CD4-positive, CD25-positive, alpha-beta regulatory T cell (primary cell): ENCODE measurements around the gene PXYLP1. TPM values are rescaled to one million over a fixed set of nuclear protein-coding genes. Genes with fewer than 3 reads are reported as not detected.

Experiments used
- ATAC-seq, 2 donors: fragments of 150-1000 bp; cut with Tn5 transposase; one replicate each; pipeline ENCODE4 v1.10.0; 2021; ENCODE audit warnings: low read depth in 2 of 2, moderate number of reproducible peaks in 2 of 2, moderate library complexity in 1 of 2
- DNase-seq, 3 donors: peaks; one replicate each; pipeline versions ENCODE4 v3.0.0 to v3.0.0-alpha.2; 2012 to 2022; ENCODE audit warnings: mixed read lengths in 1 of 3
- H3K27ac ChIP-seq: one replicate; pipeline ENCODE4 v1.7.0; 2013; ENCODE audit warnings: mild to moderate bottlenecking, low read length; ENCODE audit not compliant: insufficient read depth, poor library complexity, severe bottlenecking
- H3K27me3 ChIP-seq: one replicate; pipeline ENCODE4 v1.7.0; 2013; ENCODE audit warnings: low read length; ENCODE audit not compliant: control insufficient read depth, insufficient read depth
- H3K36me3 ChIP-seq: one replicate; pipeline ENCODE4 v1.7.0; 2013; ENCODE audit warnings: mild to moderate bottlenecking, low read length, moderate library complexity; ENCODE audit not compliant: control insufficient read depth, insufficient read depth
- H3K4me1 ChIP-seq: 2 replicates; pipeline ENCODE4 v1.7.0; 2013; ENCODE audit warnings: mild to moderate bottlenecking, low read length; ENCODE audit not compliant: insufficient read depth, control insufficient read depth, poor library complexity, severe bottlenecking
- H3K4me3 ChIP-seq: one replicate; pipeline ENCODE4 v1.7.0; 2013; ENCODE audit warnings: low read depth, mild to moderate bottlenecking, low read length, moderate library complexity
- H3K9me3 ChIP-seq, 2 experiments: 1 replicate in 1 of 2; 2 replicates in 1 of 2; pipeline ENCODE4 v1.7.0; 2013; ENCODE audit warnings: low read length in 2 of 2, mild to moderate bottlenecking in 1 of 2, moderate library complexity in 1 of 2; ENCODE audit not compliant: control insufficient read depth in 2 of 2
- H3K27ac Mint-ChIP-seq, 3 donors: one replicate each; pipeline ENCODE4 v1.8.0; 2020 to 2022; ENCODE audit warnings: mild to moderate bottlenecking in 3 of 3, mixed read lengths in 3 of 3, moderate library complexity in 2 of 3
- H3K27me3 Mint-ChIP-seq: one replicate; pipeline ENCODE4 v1.8.0; 2022; ENCODE audit warnings: mild to moderate bottlenecking, mixed read lengths
- H3K36me3 Mint-ChIP-seq: one replicate; pipeline ENCODE4 v1.8.0; 2020; ENCODE audit warnings: mixed read lengths
- H3K4me1 Mint-ChIP-seq, 4 donors: one replicate each; pipeline ENCODE4 v1.8.0; 2020 to 2022; ENCODE audit warnings: mixed read lengths in 4 of 4, mild to moderate bottlenecking in 1 of 4
- H3K4me3 Mint-ChIP-seq, 4 donors: one replicate each; pipeline ENCODE4 v1.8.0; 2020 to 2022; ENCODE audit warnings: mild to moderate bottlenecking in 4 of 4, mixed read lengths in 4 of 4, moderate library complexity in 3 of 4
- H3K9me3 Mint-ChIP-seq, 7 donors: one replicate each; pipeline ENCODE4 v1.8.0; 2020 to 2022; ENCODE audit warnings: mixed read lengths in 7 of 7, mild to moderate bottlenecking in 3 of 7, moderate library complexity in 2 of 7
- polyA plus RNA-seq, 4 donors: library from polyadenylated mRNA; unstranded; fragments of 300-500 nt; fragmentation: Illumina TruSeq; gene quantifications; one replicate each; pipeline ENCODE4 v1.2.3, GENCODE V29; 2021
- total RNA-seq: library from RNA; stranded (reverse); gene quantifications from one replicate; pipeline ENCODE4 v1.2.3, GENCODE V29; 2022

The PXYLP1 gene
- total and polyA plus RNA-seq, 5 donors from 2014 or later: 3.8 to 11.3 (median 9.8) TPM

DNA sequence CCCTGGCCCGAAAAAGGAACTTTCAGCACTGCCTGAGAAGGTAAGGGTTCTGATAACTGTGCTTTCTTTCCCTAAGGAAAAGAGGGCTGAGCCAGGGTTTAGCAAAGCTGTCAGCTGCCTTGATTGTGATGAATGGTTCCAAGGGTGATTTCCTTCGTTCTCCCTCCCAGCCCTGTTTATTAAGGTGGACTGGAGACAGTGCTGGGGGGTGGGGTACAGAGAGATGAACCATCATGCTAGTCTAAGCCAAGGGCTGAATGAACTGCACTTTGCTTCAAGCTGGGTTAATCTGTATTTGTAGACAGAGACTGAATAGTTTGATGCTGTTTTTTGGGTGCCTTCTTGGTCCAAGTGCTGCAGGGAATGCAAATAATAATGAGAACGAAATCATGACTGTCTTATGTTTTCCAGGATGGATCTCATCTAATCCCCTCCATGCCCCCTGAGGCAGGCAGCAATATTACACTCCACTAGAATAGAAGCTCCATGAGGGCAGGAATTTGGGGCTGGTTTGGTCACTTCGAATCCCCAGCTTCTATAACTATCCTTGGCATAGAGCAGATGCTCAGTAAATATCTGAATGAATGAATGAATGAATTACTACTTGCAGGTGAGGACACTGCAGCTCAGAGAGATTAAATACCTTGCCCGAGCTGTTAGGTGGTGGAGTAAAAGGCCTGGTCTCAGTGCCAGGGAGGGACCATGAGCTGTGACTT, 10.9 kb downstream of the PXYLP1 start:
- Histone ChIP-seq H3K27me3 (no peaks in the 10 kb centered on the region), H3K27ac (no peak overlapping the region), H3K4me1 (peaks cover 20% of the 10 kb centered on the region), H3K36me3 (no peaks in the 10 kb centered on the region), H3K9me3 (no peaks in the 10 kb centered on the region), H3K4me3 (no peak overlapping the region)
- H3K27me3 Mint-ChIP-seq: no peaks in the 10 kb centered on the region
- H3K4me3 Mint-ChIP-seq: peak overlapping the region in 1 of 4 donors; percentile 56
- peaks cover 15% of the 10 kb centered on the region for H3K36me3 Mint-ChIP-seq
- H3K27ac Mint-ChIP-seq: peak overlapping the region in 2 of 3 donors; percentile 83 to 89
- no peaks in the 10 kb centered on the region for H3K9me3 Mint-ChIP-seq
- DNase-seq (no peak), ATAC-seq (no peak)
- H3K4me1 Mint-ChIP-seq: peaks cover 8 to 57% (median 15%) of the 10 kb centered on the region in 4 donors

DNA sequence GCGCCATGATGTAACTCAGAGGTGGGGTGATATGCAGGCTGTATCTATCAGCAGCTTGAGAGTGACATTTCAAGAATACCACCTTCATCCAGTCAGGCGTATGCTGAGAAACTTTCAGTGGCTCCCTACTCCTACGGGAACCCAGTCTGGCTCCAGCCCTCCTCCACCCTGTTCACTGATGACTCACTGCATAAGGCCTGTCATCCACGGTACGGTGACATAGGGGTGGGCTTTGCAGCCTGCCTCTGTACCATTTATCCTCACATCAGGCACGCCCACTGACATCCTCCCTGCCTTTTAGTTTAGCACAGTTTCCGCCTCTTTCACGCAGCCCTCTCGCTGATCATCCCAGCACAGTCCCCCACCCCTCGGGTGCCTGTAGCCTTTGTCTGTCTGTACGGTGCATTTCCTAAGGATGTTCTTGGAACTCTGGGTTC, 11.7 kb downstream of the PXYLP1 start:
- peaks cover 3 to 50% (median 11%) of the 10 kb centered on the region in 4 donors for H3K4me1 Mint-ChIP-seq
- no peaks in the 10 kb centered on the region for H3K27me3 Mint-ChIP-seq

DNA sequence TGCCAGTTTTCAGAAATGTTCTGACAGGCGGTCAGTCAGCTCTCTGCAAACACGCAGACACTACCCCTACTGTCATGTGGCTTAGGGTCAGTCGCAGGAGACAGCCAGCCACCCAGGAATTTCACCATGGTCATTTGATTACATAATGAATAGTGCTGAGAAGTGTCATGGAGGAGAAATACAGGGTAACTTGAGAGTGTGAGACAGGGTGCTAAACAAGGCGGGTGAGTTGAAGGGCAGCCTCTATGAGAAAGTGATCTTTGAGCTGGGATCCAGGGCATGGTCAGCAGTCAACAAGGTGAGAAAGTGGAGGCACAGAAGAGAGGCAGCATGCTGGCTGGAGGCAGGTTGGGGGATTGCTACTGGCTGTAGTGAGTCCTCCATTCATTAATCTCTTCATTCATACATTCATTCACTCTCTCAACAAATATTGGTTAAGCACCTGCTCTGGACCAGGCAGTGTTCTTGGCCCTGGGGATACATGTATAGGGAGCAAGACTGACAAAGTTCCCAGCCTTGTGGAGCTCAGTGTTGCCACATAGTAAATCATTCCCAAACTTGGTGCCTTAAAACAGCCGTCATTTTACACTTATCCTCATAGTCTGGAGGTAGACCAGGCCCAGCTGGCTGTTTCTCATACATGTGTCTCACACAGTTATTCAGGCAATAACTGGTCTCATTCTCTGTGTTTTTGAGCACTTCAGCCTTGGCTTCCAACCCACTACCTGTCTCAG, 14.8 kb downstream of the PXYLP1 start:
- Mint-ChIP-seq H3K9me3 (no peaks in the 10 kb centered on the region), H3K36me3 (peaks cover 10% of the 10 kb centered on the region), H3K27me3 (no peaks in the 10 kb centered on the region), H3K4me1 (peaks cover 0 to 35% (median 1%) of the 10 kb centered on the region in 4 donors), H3K27ac (peak overlapping the region in 1 of 3 donors; percentile 16), H3K4me3 (no peak overlapping the region)
- no peak for ATAC-seq
- peaks cover 10% of the 10 kb centered on the region for H3K4me1 ChIP-seq
- no peaks in the 10 kb centered on the region for H3K27me3 ChIP-seq
- no peaks in the 10 kb centered on the region for H3K36me3 ChIP-seq
- no peaks in the 10 kb centered on the region for H3K9me3 ChIP-seq
- no peak overlapping the region for H3K4me3 ChIP-seq
- DNase-seq: no peak
- no peak overlapping the region for H3K27ac ChIP-seq

More for the DNA sequence above, 11.7 kb downstream of the PXYLP1 start:
- peaks cover 15% of the 10 kb centered on the region for H3K36me3 Mint-ChIP-seq
- H3K9me3 ChIP-seq: no peaks in the 10 kb centered on the region
- H3K4me1 ChIP-seq: peaks cover 13% of the 10 kb centered on the region
- no peak overlapping the region for H3K4me3 ChIP-seq
- H3K9me3 Mint-ChIP-seq: no peaks in the 10 kb centered on the region
- H3K27me3 ChIP-seq: no peaks in the 10 kb centered on the region
- peak; percentile 16 to 70 (median 38) for DNase-seq
- peak overlapping the region in 3 of 4 donors; percentile 17 to 56 (median 47) for H3K4me3 Mint-ChIP-seq
- H3K27ac ChIP-seq: no peak overlapping the region
- ATAC-seq: peak; percentile 95 to 98
- no peaks in the 10 kb centered on the region for H3K36me3 ChIP-seq
- peak overlapping the region in 2 of 3 donors; percentile 83 to 89 for H3K27ac Mint-ChIP-seq

DNA sequence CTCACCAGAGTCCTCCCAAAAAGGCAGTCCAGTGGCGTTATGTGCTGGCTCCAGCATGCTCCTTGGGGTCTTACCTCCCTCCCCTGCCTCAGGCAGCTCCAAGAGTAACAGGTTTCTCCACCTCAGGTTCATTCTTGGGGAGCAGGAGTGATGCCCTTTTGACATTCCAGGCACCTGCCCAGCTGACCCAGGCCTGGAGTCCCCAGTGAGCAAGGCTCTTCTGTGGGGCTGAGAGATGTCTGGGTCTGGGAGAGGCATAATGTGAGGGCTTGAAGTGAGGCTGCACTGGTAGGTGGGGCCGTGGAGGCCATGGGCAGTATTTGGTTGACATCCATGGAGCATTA, 15.3 kb downstream of the PXYLP1 start:
- Mint-ChIP-seq H3K27ac (peak overlapping the region in 1 of 3 donors; percentile 16), H3K4me1 (peaks cover 0 to 31% (median 1%) of the 10 kb centered on the region in 4 donors), H3K36me3 (peaks cover 13% of the 10 kb centered on the region), H3K27me3 (no peaks in the 10 kb centered on the region), H3K9me3 (no peaks in the 10 kb centered on the region), H3K4me3 (no peak overlapping the region)
- peaks cover 10% of the 10 kb centered on the region for H3K4me1 ChIP-seq
- no peaks in the 10 kb centered on the region for H3K36me3 ChIP-seq
- no peak for DNase-seq
- H3K4me3 ChIP-seq: no peak overlapping the region
- H3K27ac ChIP-seq: no peak overlapping the region
- H3K9me3 ChIP-seq: no peaks in the 10 kb centered on the region
- no peaks in the 10 kb centered on the region for H3K27me3 ChIP-seq
- no peak for ATAC-seq

DNA sequence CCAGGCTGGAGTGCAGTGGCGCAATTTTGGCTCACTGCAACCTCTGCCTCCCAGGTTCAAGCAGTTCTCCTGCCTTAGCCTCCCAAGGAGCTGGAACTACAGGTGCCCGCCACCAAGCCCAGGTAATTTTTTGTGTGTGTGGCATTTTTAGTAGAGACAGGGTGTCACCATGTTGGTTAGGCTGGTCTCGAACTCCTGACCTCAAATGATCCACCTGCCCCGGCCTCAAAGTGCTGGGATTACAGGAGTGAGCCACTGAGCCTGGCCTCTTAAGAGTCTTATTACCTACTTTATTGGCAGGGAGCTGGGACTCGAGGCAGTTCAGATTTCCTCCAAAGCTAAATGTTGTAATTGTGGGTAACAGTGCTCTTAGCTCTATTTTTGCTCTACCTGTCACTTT, 16.4 kb downstream of the PXYLP1 start:
- no peak overlapping the region for H3K4me3 ChIP-seq
- no peaks in the 10 kb centered on the region for H3K36me3 ChIP-seq
- no peak overlapping the region for H3K27ac ChIP-seq
- DNase-seq: no peak
- Mint-ChIP-seq H3K27me3 (no peaks in the 10 kb centered on the region), H3K27ac (no peak overlapping the region), H3K4me3 (no peak overlapping the region), H3K9me3 (no peaks in the 10 kb centered on the region), H3K4me1 (peaks cover 0 to 21% (median 1%) of the 10 kb centered on the region in 4 donors), H3K36me3 (peaks cover 7% of the 10 kb centered on the region)
- H3K27me3 ChIP-seq: no peaks in the 10 kb centered on the region
- ATAC-seq: no peak
- peaks cover 8% of the 10 kb centered on the region for H3K4me1 ChIP-seq
- no peaks in the 10 kb centered on the region for H3K9me3 ChIP-seq

DNA sequence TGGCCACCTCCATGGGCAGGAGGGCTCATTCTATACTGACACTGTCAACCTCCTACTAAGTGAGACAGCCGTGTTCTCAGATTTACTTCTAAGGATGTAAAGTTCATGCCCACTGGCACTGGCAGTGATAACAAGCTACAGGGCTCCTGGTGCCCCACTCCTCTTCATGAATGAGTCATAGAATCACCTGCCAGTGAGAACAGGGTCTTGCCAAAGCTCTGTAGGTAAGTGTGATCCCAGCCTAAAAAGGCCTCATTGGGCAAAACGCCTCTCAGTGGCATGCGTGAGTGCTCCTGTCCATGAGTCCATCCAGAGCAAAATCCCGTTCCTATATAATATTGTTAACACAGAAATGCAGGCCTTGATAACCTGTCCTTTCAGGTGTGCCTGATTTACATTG, 17.4 kb downstream of the PXYLP1 start:
- no peaks in the 10 kb centered on the region for H3K27me3 Mint-ChIP-seq
- H3K36me3 Mint-ChIP-seq: peaks cover 10% of the 10 kb centered on the region
- peak overlapping the region in 1 of 3 donors; percentile 35 for H3K27ac Mint-ChIP-seq
- no peaks in the 10 kb centered on the region for H3K27me3 ChIP-seq
- DNase-seq (no peak), ATAC-seq (no peak)
- no peaks in the 10 kb centered on the region for H3K4me1 ChIP-seq
- no peaks in the 10 kb centered on the region for H3K9me3 ChIP-seq
- no peak overlapping the region for H3K4me3 Mint-ChIP-seq
- no peaks in the 10 kb centered on the region for H3K9me3 Mint-ChIP-seq
- H3K27ac ChIP-seq: no peak overlapping the region
- H3K4me1 Mint-ChIP-seq: peaks cover 0 to 19% (median 0%) of the 10 kb centered on the region in 4 donors
- no peaks in the 10 kb centered on the region for H3K36me3 ChIP-seq
- H3K4me3 ChIP-seq: no peak overlapping the region

DNA sequence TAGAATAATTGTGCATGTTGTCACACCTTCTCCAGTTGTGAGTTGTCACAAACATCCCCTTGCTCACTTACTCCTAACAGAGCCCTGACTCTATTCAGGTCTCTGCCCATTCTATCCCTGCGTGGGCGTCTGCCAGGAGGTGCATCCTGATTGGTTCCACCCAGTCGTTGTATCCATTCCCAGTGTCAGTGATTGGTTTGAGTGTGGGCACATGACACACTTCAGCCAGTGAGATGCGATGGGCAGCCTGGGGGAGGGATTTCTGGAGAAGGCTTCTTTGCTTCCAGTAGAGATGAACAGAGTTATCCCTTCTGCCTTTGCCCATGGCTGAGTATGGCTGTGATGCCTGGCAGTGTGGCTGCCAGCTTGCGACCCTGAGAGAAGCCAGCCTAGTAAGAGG, 18.7 kb downstream of the PXYLP1 start:
- H3K27me3 ChIP-seq: no peaks in the 10 kb centered on the region
- no peaks in the 10 kb centered on the region for H3K9me3 ChIP-seq
- H3K36me3 Mint-ChIP-seq: peaks cover 10% of the 10 kb centered on the region
- H3K27ac ChIP-seq: no peak overlapping the region
- H3K4me1 ChIP-seq: no peaks in the 10 kb centered on the region
- H3K4me3 ChIP-seq: no peak overlapping the region
- H3K36me3 ChIP-seq: no peaks in the 10 kb centered on the region
- no peak overlapping the region for H3K4me3 Mint-ChIP-seq
- ATAC-seq (no peak), DNase-seq (no peak)
- H3K27ac Mint-ChIP-seq: no peak overlapping the region
- H3K4me1 Mint-ChIP-seq: peaks cover 0 to 20% (median 3%) of the 10 kb centered on the region in 4 donors
- H3K9me3 Mint-ChIP-seq: no peaks in the 10 kb centered on the region
- H3K27me3 Mint-ChIP-seq: no peaks in the 10 kb centered on the region
